Smooth muscle cell (in vitro differentiated cells): ENCODE data around the gene PCDHGA7. TPM values are rescaled to one million over a fixed set of nuclear protein-coding genes. Genes with fewer than 3 reads are reported as not detected.
"Not testable (repeated sequence)": the region's sequence is repeated elsewhere in the genome, so short reads cannot be mapped to it uniquely, and the experiment has no call there.

Experiments used
- DNase-seq: peaks from one replicate; lab custom pipeline; 2025; ENCODE audit not compliant: unreplicated experiment; lab: John Stamatoyannopoulos, UW
- H2AFZ ChIP-seq: fragments of 200-600 bp; sonication (generic); 2 replicates; pipeline ENCODE4 v1.6.0; 2016; ENCODE audit warnings: antibody characterized with exemption, low read depth, mild to moderate bottlenecking
- H3F3A ChIP-seq: fragments of 200-600 bp; sonication (generic); 2 replicates; pipeline ENCODE4 v1.6.0; 2017; ENCODE audit warnings: antibody characterized with exemption, low read depth
- H3K27ac ChIP-seq: fragments of 200-600 bp; sonication (generic); 2 replicates; pipeline ENCODE4 v1.5.1; 2016; ENCODE audit warnings: low read depth, mild to moderate bottlenecking
- H3K27me3 ChIP-seq: fragments of 200-600 bp; sonication (generic); 2 replicates; pipeline ENCODE4 v1.6.1; 2016; ENCODE audit warnings: low read depth, mild to moderate bottlenecking
- H3K36me3 ChIP-seq: fragments of 200-600 bp; sonication (generic); 2 replicates; pipeline ENCODE4 v1.5.1; 2016; ENCODE audit warnings: low read depth
- H3K4me1 ChIP-seq: fragments of 200-600 bp; sonication (generic); 2 replicates; pipeline ENCODE4 v1.5.1; 2016; ENCODE audit warnings: low read depth
- H3K4me2 ChIP-seq: fragments of 200-600 bp; sonication (generic); 2 replicates; pipeline ENCODE4 v1.6.0; 2016; ENCODE audit warnings: mild to moderate bottlenecking
- H3K4me3 ChIP-seq: fragments of 200-600 bp; sonication (generic); 2 replicates; pipeline ENCODE4 v1.5.1; 2016; ENCODE audit warnings: mild to moderate bottlenecking
- H3K79me2 ChIP-seq: fragments of 200-600 bp; sonication (generic); 2 replicates; pipeline ENCODE4 v1.6.0; 2016; ENCODE audit warnings: low read depth, mild to moderate bottlenecking
- H3K9ac ChIP-seq: fragments of 200-600 bp; sonication (generic); 2 replicates; pipeline ENCODE4 v1.6.0; 2016; ENCODE audit warnings: low read depth
- H3K9me3 ChIP-seq: fragments of 200-600 bp; sonication (generic); replicated peaks from 2 replicates; pipeline ENCODE4 v1.5.1; 2016; ENCODE audit warnings: low read depth
- H4K20me1 ChIP-seq: fragments of 200-600 bp; sonication (generic); 2 replicates; pipeline ENCODE4 v1.6.0; 2016; ENCODE audit warnings: low read depth
- WGBS: methylation state at CpG from one replicate; pipeline ENCODE4 v1.1.7; 2016; ENCODE audit warnings: low lambda C conversion rate; 5-methylcytosine and 5-hydroxymethylcytosine counted together
- polyA plus RNA-seq: library from polyadenylated mRNA; unstranded; fragments of >200 nt; fragmentation: Nextera tagmentation; extraction: Ambion mirVana; gene quantifications from 2 replicates; pipeline ENCODE4 v1.2.1, GENCODE V29; 2016
- total RNA-seq: library from RNA; depleted of rRNA; stranded (reverse); fragments of >200 nt; gene quantifications from 2 replicates; pipeline ENCODE4 v1.2.3, GENCODE V29; 2014
- TF ChIP-seq, protein P1 (sequence below): fragments of 200-600 bp; sonication (generic); IDR thresholded peaks from 2 replicates; pipeline ENCODE4 v1.5.1; 2017; ENCODE audit warnings: borderline replicate concordance, mild to moderate bottlenecking, antibody characterized with exemption; ENCODE audit not compliant: insufficient read depth, poor library complexity, severe bottlenecking

PCDHGA7 gene
- total and polyA plus RNA-seq, 2 experiments from 2014 or later: 0.09 TPM; not detected in 1

DNA sequence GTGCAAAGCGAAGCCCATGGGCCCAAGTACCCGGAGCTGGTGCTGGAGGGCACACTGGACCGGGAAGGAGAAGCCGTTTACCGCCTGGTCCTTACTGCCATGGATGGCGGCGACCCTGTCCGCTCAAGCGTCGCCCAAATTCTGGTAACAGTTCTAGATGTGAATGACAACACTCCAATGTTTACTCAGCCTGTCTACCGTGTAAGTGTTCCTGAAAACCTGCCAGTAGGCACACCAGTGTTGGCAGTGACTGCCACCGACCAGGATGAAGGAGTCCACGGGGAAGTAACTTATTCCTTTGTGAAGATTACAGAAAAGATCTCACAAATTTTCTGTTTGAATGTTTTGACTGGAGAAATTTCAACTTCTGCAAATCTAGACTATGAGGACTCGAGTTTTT lies 7.9 kb upstream of the PCDHGA7 start:
- Histone ChIP-seq H2AFZ (no peak overlapping the region), H3F3A (no peaks in the 10 kb centered on the region), H3K4me3 (no peak overlapping the region), H3K9me3 (peaks cover 14% of the 10 kb centered on the region), H3K27ac (no peak overlapping the region), H3K27me3 (no peaks in the 10 kb centered on the region), H3K36me3 (no peaks in the 10 kb centered on the region), H3K79me2 (no peaks in the 10 kb centered on the region), H4K20me1 (no peaks in the 10 kb centered on the region), H3K9ac (no peak overlapping the region), H3K4me1 (no peaks in the 10 kb centered on the region), H3K4me2 (no peak overlapping the region)
- DNase-seq: no peak
- TF ChIP-seq, protein P1, sequence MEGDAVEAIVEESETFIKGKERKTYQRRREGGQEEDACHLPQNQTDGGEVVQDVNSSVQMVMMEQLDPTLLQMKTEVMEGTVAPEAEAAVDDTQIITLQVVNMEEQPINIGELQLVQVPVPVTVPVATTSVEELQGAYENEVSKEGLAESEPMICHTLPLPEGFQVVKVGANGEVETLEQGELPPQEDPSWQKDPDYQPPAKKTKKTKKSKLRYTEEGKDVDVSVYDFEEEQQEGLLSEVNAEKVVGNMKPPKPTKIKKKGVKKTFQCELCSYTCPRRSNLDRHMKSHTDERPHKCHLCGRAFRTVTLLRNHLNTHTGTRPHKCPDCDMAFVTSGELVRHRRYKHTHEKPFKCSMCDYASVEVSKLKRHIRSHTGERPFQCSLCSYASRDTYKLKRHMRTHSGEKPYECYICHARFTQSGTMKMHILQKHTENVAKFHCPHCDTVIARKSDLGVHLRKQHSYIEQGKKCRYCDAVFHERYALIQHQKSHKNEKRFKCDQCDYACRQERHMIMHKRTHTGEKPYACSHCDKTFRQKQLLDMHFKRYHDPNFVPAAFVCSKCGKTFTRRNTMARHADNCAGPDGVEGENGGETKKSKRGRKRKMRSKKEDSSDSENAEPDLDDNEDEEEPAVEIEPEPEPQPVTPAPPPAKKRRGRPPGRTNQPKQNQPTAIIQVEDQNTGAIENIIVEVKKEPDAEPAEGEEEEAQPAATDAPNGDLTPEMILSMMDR: no peak
- 90% methylated on average over 14 of the region's 14 CpGs for WGBS

DNA sequence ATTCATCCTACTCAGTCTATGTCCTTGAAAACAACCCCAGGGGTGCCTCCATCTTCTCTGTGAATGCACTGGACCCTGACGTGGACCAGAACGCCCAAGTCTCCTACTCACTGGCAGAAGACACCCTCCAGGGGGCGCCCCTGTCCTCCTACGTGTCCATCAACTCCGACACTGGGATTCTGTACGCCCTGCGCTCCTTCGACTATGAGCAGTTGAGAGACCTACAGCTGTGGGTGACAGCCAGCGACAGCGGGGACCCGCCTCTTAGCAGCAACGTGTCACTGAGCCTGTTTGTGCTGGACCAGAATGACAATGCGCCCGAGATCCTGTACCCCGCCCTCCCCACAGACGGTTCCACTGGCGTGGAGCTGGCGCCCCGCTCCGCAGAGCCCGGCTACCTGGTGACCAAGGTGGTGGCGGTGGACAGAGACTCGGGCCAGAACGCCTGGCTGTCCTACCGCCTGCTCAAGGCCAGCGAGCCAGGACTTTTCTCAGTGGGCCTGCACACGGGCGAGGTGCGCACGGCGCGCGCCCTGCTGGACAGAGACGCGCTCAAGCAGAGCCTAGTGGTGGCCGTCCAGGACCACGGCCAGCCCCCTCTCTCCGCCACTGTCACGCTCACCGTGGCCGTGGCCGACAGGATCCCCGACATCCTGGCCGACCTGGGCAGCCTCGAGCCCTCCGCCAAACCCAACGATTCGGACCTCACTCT lies 6.9 kb upstream of the PCDHGA7 start:
- not testable (repeated sequence) for H3K4me1 ChIP-seq, H4K20me1 ChIP-seq, H2AFZ ChIP-seq, H3K4me2 ChIP-seq, H3K79me2 ChIP-seq, DNase-seq, H3K27ac ChIP-seq, H3F3A ChIP-seq, H3K36me3 ChIP-seq, H3K27me3 ChIP-seq, H3K4me3 ChIP-seq, H3K9ac ChIP-seq
- peaks cover 14% of the 10 kb centered on the region for H3K9me3 ChIP-seq
- 96% methylated on average over 35 of the region's 48 CpGs for WGBS

DNA sequence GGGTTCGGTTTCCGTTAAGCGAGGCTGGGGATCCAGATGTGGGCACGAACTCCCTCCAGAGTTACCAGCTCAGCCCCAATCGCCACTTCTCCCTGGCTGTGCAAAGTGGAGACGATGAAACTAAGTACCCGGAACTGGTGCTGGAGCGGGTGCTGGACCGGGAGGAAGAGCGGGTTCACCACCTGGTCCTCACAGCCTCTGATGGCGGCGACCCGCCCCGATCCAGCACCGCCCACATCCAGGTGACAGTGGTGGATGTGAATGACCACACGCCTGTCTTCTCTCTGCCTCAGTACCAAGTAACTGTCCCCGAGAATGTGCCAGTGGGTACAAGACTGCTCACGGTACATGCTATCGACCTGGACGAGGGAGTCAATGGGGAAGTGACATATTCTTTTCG lies 803 bp downstream of the PCDHGA7 start:
- H2AFZ ChIP-seq: no peak overlapping the region
- no peaks in the 10 kb centered on the region for H3K79me2 ChIP-seq
- TF ChIP-seq, protein P1: no peak
- H4K20me1 ChIP-seq: no peaks in the 10 kb centered on the region
- H3K4me2 ChIP-seq: no peak overlapping the region
- no peaks in the 10 kb centered on the region for H3K4me1 ChIP-seq
- no peaks in the 10 kb centered on the region for H3K27me3 ChIP-seq
- H3F3A ChIP-seq: no peaks in the 10 kb centered on the region
- H3K27ac ChIP-seq: no peak overlapping the region
- H3K9ac ChIP-seq: no peak overlapping the region
- 95% methylated on average over 21 of the region's 21 CpGs for WGBS
- peaks cover 2% of the 10 kb centered on the region for H3K9me3 ChIP-seq
- H3K36me3 ChIP-seq: no peaks in the 10 kb centered on the region
- no peak overlapping the region for H3K4me3 ChIP-seq
- no peak for DNase-seq

DNA sequence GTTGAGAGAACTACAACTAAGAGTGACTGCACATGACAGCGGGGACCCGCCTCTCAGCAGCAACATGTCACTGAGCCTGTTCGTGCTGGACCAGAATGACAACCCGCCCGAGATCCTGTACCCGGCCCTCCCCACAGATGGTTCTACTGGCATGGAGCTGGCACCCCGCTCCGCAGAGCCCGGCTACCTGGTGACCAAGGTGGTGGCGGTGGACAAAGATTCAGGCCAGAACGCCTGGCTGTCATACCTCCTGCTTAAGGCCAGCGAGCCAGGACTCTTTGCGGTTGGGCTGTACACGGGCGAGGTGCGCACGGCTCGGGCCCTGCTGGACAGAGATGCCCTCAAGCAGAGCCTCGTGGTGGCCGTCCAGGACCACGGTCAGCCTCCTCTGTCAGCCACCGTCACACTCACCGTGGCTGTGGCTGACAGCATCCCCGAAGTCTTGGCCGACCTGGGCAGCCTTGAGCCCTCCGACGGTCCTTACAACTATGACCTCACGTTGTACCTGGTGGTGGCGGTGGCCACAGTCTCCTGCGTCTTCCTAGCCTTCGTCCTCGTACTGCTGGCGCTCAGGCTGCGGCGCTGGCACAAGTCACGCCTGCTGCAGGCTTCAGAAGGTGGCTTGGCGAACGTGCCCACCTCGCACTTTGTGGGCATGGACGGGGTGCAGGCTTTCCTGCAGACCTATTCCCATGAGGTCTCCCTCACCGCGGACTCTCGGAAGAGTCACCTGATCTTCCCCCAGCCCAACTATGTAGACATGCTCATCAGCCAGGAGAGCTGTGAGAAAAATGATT lies 2.1 kb downstream of the PCDHGA7 start:
- 95% methylated on average over 43 of the region's 43 CpGs for WGBS
- no peaks in the 10 kb centered on the region for H3K4me1 ChIP-seq
- H3K36me3 ChIP-seq: no peaks in the 10 kb centered on the region
- no peaks in the 10 kb centered on the region for H3K79me2 ChIP-seq
- no peak overlapping the region for H3K9ac ChIP-seq
- DNase-seq: no peak
- TF ChIP-seq, protein P1: no peak
- no peak overlapping the region for H3K27ac ChIP-seq
- H3F3A ChIP-seq: no peaks in the 10 kb centered on the region
- no peaks in the 10 kb centered on the region for H4K20me1 ChIP-seq
- H3K27me3 ChIP-seq: no peaks in the 10 kb centered on the region
- no peak overlapping the region for H2AFZ ChIP-seq
- H3K9me3 ChIP-seq: peaks cover 8% of the 10 kb centered on the region
- no peak overlapping the region for H3K4me3 ChIP-seq
- no peak overlapping the region for H3K4me2 ChIP-seq
